B cell (primary cell): Measurements from ENCODE around the gene RNU5B-1. TPM values are rescaled to one million over a fixed set of nuclear protein-coding genes. Genes with fewer than 3 reads are reported as not detected.

Experiments used
- ATAC-seq: fragments of 200-7000 bp; cut with Tn5 transposase; one replicate; pipeline ENCODE4 v1.10.0; 2021; ENCODE audit warnings: low read depth, mild to moderate bottlenecking, moderate number of reproducible peaks, moderate library complexity
- CTCF ChIA-PET: fragments of 350-600 bp; sonication (Branson Sonifier 250); formaldehyde crosslinking; loops from one replicate; lab custom pipeline; 2021; ENCODE audit warnings: antibody characterized with exemption, inconsistent platforms; lab: Charles Lee
- POLR2A ChIA-PET: fragments of 350-600 bp; sonication (Branson Sonifier 250); formaldehyde crosslinking; loops from one replicate; lab custom pipeline; 2021; ENCODE audit warnings: antibody characterized with exemption; lab: Charles Lee
- DNase-seq: peaks from one replicate; pipeline ENCODE4 v3.0.0; 2013
- H2AFZ ChIP-seq: 2 replicates; pipeline ENCODE4 v1.6.1; 2012; ENCODE audit warnings: mild to moderate bottlenecking, low read depth, low read length; ENCODE audit not compliant: insufficient read depth, poor library complexity, severe bottlenecking
- H3K27ac ChIP-seq, 2 donors: 1 replicate in 1 of 2; 2 replicates in 1 of 2; pipeline ENCODE4 v1.5.1; 2012 to 2013; ENCODE audit warnings: low read length in 2 of 2, mild to moderate bottlenecking in 2 of 2, moderate library complexity in 1 of 2
- H3K27me3 ChIP-seq, 4 experiments: fragments of 200-600 bp in 1 of 4; sonication (generic) in 1 of 4; replicated peaks in 1 of 4; 1 replicate in 2 of 4; 2 replicates in 2 of 4; pipeline versions ENCODE4 v1.6.1 to v1.7.0; 2013 to 2016; ENCODE audit warnings: low read length in 3 of 4, mild to moderate bottlenecking in 2 of 4, mixed read lengths in 1 of 4, moderate library complexity in 1 of 4; ENCODE audit not compliant: insufficient read depth in 4 of 4, control insufficient read depth in 3 of 4; ENCODE audit errors: control extremely low read depth in 1 of 4
- H3K36me3 ChIP-seq, 2 experiments: replicated peaks in 1 of 2; 1 replicate in 1 of 2; 2 replicates in 1 of 2; pipeline versions ENCODE4 v1.6.1 to v1.7.1; 2013; ENCODE audit warnings: low read length in 1 of 2; ENCODE audit not compliant: insufficient read depth in 2 of 2, control insufficient read depth in 1 of 2; ENCODE audit errors: control extremely low read depth in 1 of 2, extremely low read depth in 1 of 2
- H3K4me1 ChIP-seq, 2 donors: fragments of 200-600 bp in 1 of 2; sonication (generic) in 1 of 2; 1 replicate in 1 of 2; 2 replicates in 1 of 2; pipeline versions ENCODE4 v1.5.1 to v1.6.1; 2013 to 2017; ENCODE audit warnings: low read length in 2 of 2; ENCODE audit not compliant: control insufficient read depth in 2 of 2, insufficient read depth in 2 of 2
- H3K4me2 ChIP-seq: replicated peaks from 2 replicates; pipeline ENCODE3; 2012; ENCODE audit warnings: mild to moderate bottlenecking, low read depth, low read length; ENCODE audit not compliant: poor library complexity, severe bottlenecking
- H3K4me3 ChIP-seq, 5 experiments: fragments of 200-600 bp in 1 of 5; sonication (generic) in 1 of 5; 1 replicate in 3 of 5; 2 replicates in 2 of 5; pipeline versions ENCODE4 v1.5.1 to v1.7.0; 2011 to 2016; ENCODE audit warnings: low read length in 4 of 5, mild to moderate bottlenecking in 4 of 5, low read depth in 2 of 5, control low read depth in 1 of 5, moderate library complexity in 1 of 5; ENCODE audit not compliant: insufficient read depth in 1 of 5; ENCODE audit errors: control extremely low read depth in 1 of 5, extremely low read depth in 1 of 5
- H3K79me2 ChIP-seq: fragments of 200-600 bp; sonication (generic); one replicate; pipeline ENCODE4 v1.6.0; 2016; ENCODE audit warnings: low read length; ENCODE audit not compliant: control insufficient read depth, insufficient read depth
- H3K9ac ChIP-seq: fragments of 200-600 bp; sonication (generic); 2 replicates; pipeline ENCODE4 v1.6.1; 2017; ENCODE audit warnings: mild to moderate bottlenecking, low read length, moderate library complexity
- H3K9me3 ChIP-seq, 3 donors: one replicate each; pipeline versions ENCODE4 v1.6.1 to v1.7.1; 2013; ENCODE audit warnings: low read length in 2 of 3; ENCODE audit not compliant: control insufficient read depth in 2 of 3, insufficient read depth in 1 of 3; ENCODE audit errors: control extremely low read depth in 1 of 3
- H4K20me1 ChIP-seq: 2 replicates; pipeline ENCODE4 v1.6.0; 2012; ENCODE audit warnings: mild to moderate bottlenecking, low read length; ENCODE audit not compliant: insufficient read depth, control insufficient read depth, poor library complexity, severe bottlenecking
- H3K27ac Mint-ChIP-seq: one replicate; pipeline ENCODE4 v1.8.0; 2021; ENCODE audit warnings: mixed read lengths
- H3K27me3 Mint-ChIP-seq: one replicate; pipeline ENCODE4 v1.8.0; 2021; ENCODE audit warnings: mixed read lengths
- H3K4me1 Mint-ChIP-seq: one replicate; pipeline ENCODE4 v1.8.0; 2021; ENCODE audit warnings: mixed read lengths
- H3K4me3 Mint-ChIP-seq: one replicate; pipeline ENCODE4 v1.8.0; 2021; ENCODE audit warnings: mixed read lengths
- H3K9me3 Mint-ChIP-seq: one replicate; pipeline ENCODE4 v1.8.0; 2022; ENCODE audit warnings: mixed read lengths; ENCODE audit not compliant: insufficient read depth
- CTCF ChIP-seq: fragments of 200-600 bp; IDR thresholded peaks from one replicate; pipeline ENCODE4 v1.8.0; 2022; ENCODE audit warnings: antibody characterized with exemption, mild to moderate bottlenecking
- EZH2 ChIP-seq: IDR thresholded peaks from 2 replicates; pipeline ENCODE4 v1.6.1; 2012; ENCODE audit warnings: borderline replicate concordance, low read depth, mild to moderate bottlenecking, moderate library complexity, low read length; ENCODE audit not compliant: insufficient read depth, poor library complexity, severe bottlenecking
- WGBS: methylation state at CpG from one replicate; pipeline ENCODE4 v1.1.5; 2013; ENCODE audit warnings: missing lambda C conversion rate; ENCODE audit not compliant: insufficient coverage; 5-methylcytosine and 5-hydroxymethylcytosine counted together
- intact Hi-C: fragments of 100-400 bp; cut with micrococcal nuclease; formaldehyde crosslinking; loops from one replicate; pipeline ENCODE4 v1.10.0; 2022
- polyA plus RNA-seq: library from polyadenylated mRNA; depleted of rRNA; stranded (reverse); fragments of >200 nt; gene quantifications from 2 replicates; pipeline ENCODE4 v1.2.3, GENCODE V29; 2012
- total RNA-seq, 2 donors: library from RNA; stranded (reverse); fragments of 120-200 nt in 1 of 2; gene quantifications; 1 replicate in 1 of 2; 2 replicates in 1 of 2; pipeline versions ENCODE4 v1.2.3 to v1.2.4, GENCODE V29; 2013 to 2022

The RNU5B-1 gene
- total and polyA plus RNA-seq, 2 donors (not counting 1 experiment from before 2014, with no cell fraction given): 21.7 TPM; not detected in 1

GRCh38 chr15:65309882-65310418, 5.5 kb downstream of the RNU5B-1 start:
- Histone ChIP-seq H3K79me2 (no peaks in the 10 kb centered on the region), H4K20me1 (no peaks in the 10 kb centered on the region), H3K4me2 (no peak overlapping the region), H3K4me1 (peaks cover 2 to 9% of the 10 kb centered on the region in 2 donors), H3K4me3 (no peak overlapping the region), H2AFZ (no peak overlapping the region), H3K36me3 (no peaks in the 10 kb centered on the region), H3K9ac (no peak overlapping the region), H3K27ac (no peak overlapping the region), H3K27me3 (peaks cover 0 to 5% (median 0%) of the 10 kb centered on the region in 4 experiments), H3K9me3 (no peaks in the 10 kb centered on the region)
- Mint-ChIP-seq H3K4me3 (no peak overlapping the region), H3K27ac (no peak overlapping the region), H3K4me1 (peaks cover 8% of the 10 kb centered on the region), H3K9me3 (no peaks in the 10 kb centered on the region), H3K27me3 (peaks cover 6% of the 10 kb centered on the region)
- DNase-seq: no peak
- no peak for ATAC-seq
- CTCF ChIA-PET: interaction anchor here (1.1 to 2.3 kb wide), 3 partner anchors 9 to 75 kb away, joined by 4 to 7 read pairs (median 7); no protein-coding TSS in a partner anchor
- POLR2A ChIA-PET: no interaction called here
- intact Hi-C loops: no loop called here
- TF ChIP-seq CTCF (no peak), EZH2 (no peak)
- 98% methylated on average over 11 of the region's 12 CpGs for whole genome bisulfite sequencing

GRCh38 chr15:65310431-65311137, 6.1 kb downstream of the RNU5B-1 start:
- Histone ChIP-seq H3K79me2 (no peaks in the 10 kb centered on the region), H3K36me3 (no peaks in the 10 kb centered on the region), H4K20me1 (no peaks in the 10 kb centered on the region), H3K9ac (no peak overlapping the region), H3K4me1 (peaks cover 0 to 3% of the 10 kb centered on the region in 2 donors), H3K27me3 (peaks cover 0 to 5% (median 0%) of the 10 kb centered on the region in 4 experiments), H2AFZ (no peak overlapping the region), H3K9me3 (no peaks in the 10 kb centered on the region), H3K4me3 (no peak overlapping the region), H3K4me2 (no peak overlapping the region), H3K27ac (no peak overlapping the region)
- POLR2A ChIA-PET: no interaction called here
- Mint-ChIP-seq H3K27me3 (peaks cover 10% of the 10 kb centered on the region), H3K4me1 (peaks cover 4% of the 10 kb centered on the region), H3K9me3 (no peaks in the 10 kb centered on the region), H3K27ac (no peak overlapping the region), H3K4me3 (no peak overlapping the region)
- DNase-seq (no peak), ATAC-seq (no peak)
- intact Hi-C loops: no loop called here
- CTCF ChIA-PET: interaction anchor here (1.1 to 2.3 kb wide), 3 partner anchors 9 to 75 kb away, joined by 4 to 7 read pairs (median 7); no protein-coding TSS in a partner anchor
- WGBS: 90% methylated on average over 9 of the region's 10 CpGs
- no peak for TF ChIP-seq CTCF
- TF ChIP-seq EZH2: no peak
